Measurements from ENCODE around the gene PPFIA2.
"Not testable (repeated sequence)": the region's sequence is repeated elsewhere in the genome, so short reads cannot be mapped to it uniquely, and the experiment has no call there.

Gene PPFIA2

GRCh38 chr12:81591256-81591655, 167.9 kb downstream of the PPFIA2 start:
- Histone ChIP-seq H3K79me2 (ENCODE audit: insufficient read depth, low read depth) (no peaks in the 10 kb centered on the region), H2AFZ (ENCODE audit: low read depth) (no peak overlapping the region), H3K4me3 (IDR thresholded peaks at IDR 0.05; ENCODE audit: insufficient read depth, low read depth, low read length) (no peak overlapping the region), H3K27me3 (ENCODE audit: insufficient read depth, low read depth) (no peaks in the 10 kb centered on the region), H3K9ac (no peak overlapping the region), H3K4me2 (no peak overlapping the region), H3K36me3 (ENCODE audit: insufficient read depth) (no peaks in the 10 kb centered on the region), H3K4me1 (ENCODE audit: low read depth, poor library complexity, severe bottlenecking) (no peaks in the 10 kb centered on the region), H3K27ac (no peak overlapping the region), H4K20me1 (ENCODE audit: insufficient read depth) (no peaks in the 10 kb centered on the region)
- TF ChIP-seq CTCF (conservative IDR thresholded peaks at IDR 0.05; ENCODE audit: low read depth, low read length), result no peak

DNA sequence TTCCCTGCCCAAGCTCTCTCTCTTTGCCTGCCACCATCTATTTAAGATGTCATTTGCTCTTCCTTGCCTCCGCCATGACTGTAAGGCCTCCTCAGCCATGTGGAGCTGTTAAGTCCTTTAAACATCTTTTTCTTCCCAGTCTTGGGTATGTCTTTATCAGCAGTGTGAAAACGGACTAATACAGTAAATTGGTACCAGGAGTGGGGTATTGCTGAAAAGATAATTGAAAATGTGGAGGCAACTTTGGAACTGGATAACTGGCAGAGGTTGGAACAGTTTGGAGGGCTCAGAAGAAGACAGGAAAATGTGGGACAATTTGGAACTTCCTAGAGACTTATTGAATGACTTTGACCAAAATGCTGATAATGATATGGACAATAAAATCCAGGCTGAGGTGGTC, 168.4 kb downstream of the PPFIA2 start:
- H4K20me1 ChIP-seq (ENCODE audit: insufficient read depth); H3K4me3 ChIP-seq (IDR thresholded peaks at IDR 0.05; ENCODE audit: insufficient read depth, low read depth, low read length); H3K36me3 ChIP-seq (ENCODE audit: insufficient read depth); H3K4me2 ChIP-seq; H2AFZ ChIP-seq (ENCODE audit: low read depth); H3K79me2 ChIP-seq (ENCODE audit: insufficient read depth, low read depth); H3K9ac ChIP-seq; H3K4me1 ChIP-seq (ENCODE audit: low read depth, poor library complexity, severe bottlenecking); H3K27me3 ChIP-seq (ENCODE audit: insufficient read depth, low read depth); H3K27ac ChIP-seq: not testable (repeated sequence)

DNA sequence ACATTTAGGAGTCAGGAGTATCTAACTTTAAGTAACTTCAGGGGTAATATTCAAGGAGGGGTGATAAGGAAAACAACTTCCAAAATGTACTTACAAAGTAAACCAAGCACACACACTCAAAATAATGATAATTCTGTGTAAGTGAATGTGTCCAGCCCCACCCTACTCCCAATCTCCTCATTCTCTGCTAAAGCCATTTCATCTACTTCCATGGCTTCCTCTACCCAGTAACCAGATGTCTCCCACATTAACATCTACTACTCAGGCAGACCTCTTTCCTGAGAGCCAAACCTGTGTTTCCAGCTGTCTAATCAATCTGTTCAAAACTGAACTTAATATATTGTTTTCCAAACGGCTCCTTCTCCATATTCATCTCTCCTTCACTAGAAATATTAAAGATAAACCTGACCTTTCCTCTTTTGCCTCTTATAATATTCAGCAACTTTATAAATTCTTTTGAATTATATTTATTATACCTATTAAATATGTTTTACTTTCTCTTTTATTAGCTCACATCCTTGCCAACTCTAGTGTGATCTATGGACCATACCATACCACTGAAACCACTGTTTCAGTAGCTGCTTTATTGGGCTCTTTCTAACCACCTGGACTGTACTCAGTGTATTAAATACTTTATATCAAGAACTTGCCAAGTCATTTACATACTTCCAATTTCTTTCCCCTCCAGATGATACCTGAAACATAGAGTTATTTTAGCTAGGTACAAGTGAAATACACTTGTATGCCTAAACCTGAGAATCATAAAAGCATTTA, 170.7 kb downstream of the PPFIA2 start:
- Histone ChIP-seq H3K27me3 (ENCODE audit: insufficient read depth, low read depth) (no peaks in the 10 kb centered on the region), H3K27ac (no peak overlapping the region), H3K79me2 (ENCODE audit: insufficient read depth, low read depth) (no peaks in the 10 kb centered on the region), H3K4me1 (ENCODE audit: low read depth, poor library complexity, severe bottlenecking) (no peaks in the 10 kb centered on the region), H3K9ac (no peak overlapping the region), H4K20me1 (ENCODE audit: insufficient read depth) (no peaks in the 10 kb centered on the region), H2AFZ (ENCODE audit: low read depth) (no peak overlapping the region), H3K36me3 (ENCODE audit: insufficient read depth) (no peaks in the 10 kb centered on the region), H3K4me3 (IDR thresholded peaks at IDR 0.05; ENCODE audit: insufficient read depth, low read depth, low read length) (no peak overlapping the region), H3K4me2 (no peak overlapping the region)
- TF ChIP-seq CTCF (conservative IDR thresholded peaks at IDR 0.05; ENCODE audit: low read depth, low read length), result no peak

DNA sequence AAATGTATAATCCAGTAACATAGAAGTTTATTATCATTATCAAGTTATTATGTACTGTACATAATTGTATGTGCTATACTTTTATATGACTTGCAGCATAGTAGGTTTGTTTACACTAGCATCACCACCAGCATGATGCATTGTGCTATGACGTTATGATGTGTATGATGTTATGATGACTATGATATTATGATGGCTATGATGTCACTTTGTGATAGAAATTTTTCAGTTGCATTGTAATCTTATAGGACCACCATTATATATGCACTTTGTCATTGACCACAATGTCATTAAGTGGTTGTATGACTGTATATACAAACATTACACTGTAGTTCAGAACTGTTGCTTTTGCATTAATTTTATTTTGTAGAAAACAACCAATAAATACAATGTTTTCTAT, 173.4 kb downstream of the PPFIA2 start:
- Histone ChIP-seq H3K27me3 (ENCODE audit: insufficient read depth, low read depth) (no peaks in the 10 kb centered on the region), H3K9ac (no peak overlapping the region), H2AFZ (ENCODE audit: low read depth) (no peak overlapping the region), H3K79me2 (ENCODE audit: insufficient read depth, low read depth) (no peaks in the 10 kb centered on the region), H3K4me3 (IDR thresholded peaks at IDR 0.05; ENCODE audit: insufficient read depth, low read depth, low read length) (no peak overlapping the region), H3K27ac (no peak overlapping the region), H4K20me1 (ENCODE audit: insufficient read depth) (no peaks in the 10 kb centered on the region), H3K4me2 (no peak overlapping the region), H3K4me1 (ENCODE audit: low read depth, poor library complexity, severe bottlenecking) (no peaks in the 10 kb centered on the region), H3K36me3 (ENCODE audit: insufficient read depth) (no peaks in the 10 kb centered on the region)
- TF ChIP-seq CTCF (conservative IDR thresholded peaks at IDR 0.05; ENCODE audit: low read depth, low read length), result no peak

- no peak for TF ChIP-seq CTCF (conservative IDR thresholded peaks at IDR 0.05; ENCODE audit: low read depth, low read length)
- no peaks in the 10 kb centered on the region for H3K27me3 ChIP-seq (ENCODE audit: insufficient read depth, low read depth)
- H4K20me1 ChIP-seq (ENCODE audit: insufficient read depth), result no peaks in the 10 kb centered on the region
- no peak overlapping the region for H3K27ac ChIP-seq
- no peak overlapping the region for H3K9ac ChIP-seq
- no peak overlapping the region for H3K4me3 ChIP-seq (IDR thresholded peaks at IDR 0.05; ENCODE audit: insufficient read depth, low read depth, low read length)
- H3K79me2 ChIP-seq (ENCODE audit: insufficient read depth, low read depth), result no peaks in the 10 kb centered on the region
- no peak overlapping the region for H2AFZ ChIP-seq (ENCODE audit: low read depth)
- H3K4me1 ChIP-seq (ENCODE audit: low read depth, poor library complexity, severe bottlenecking), result no peaks in the 10 kb centered on the region
- no peak overlapping the region for H3K4me2 ChIP-seq
- H3K36me3 ChIP-seq (ENCODE audit: insufficient read depth), result no peaks in the 10 kb centered on the region
These were observed 185.9 kb downstream of the PPFIA2 start for GRCh38 chr12:81573228-81573627.
